WTC11 (cell line): ENCODE measurements around the gene PROX2.

ENCODE experiments used
- ELF4 ChIP-seq: sonication (generic); formaldehyde crosslinking; IDR thresholded peaks from 2 replicates; pipeline ENCODE4 v1.8.1; 2022; ENCODE audit warnings: low read depth, mild to moderate bottlenecking, moderate library complexity, missing genetic modification reagents
- JUN ChIP-seq: sonication (generic); formaldehyde crosslinking; IDR thresholded peaks from 2 replicates; pipeline ENCODE4 v1.8.0; 2023; ENCODE audit warnings: mild to moderate bottlenecking, missing genetic modification reagents

DNA sequence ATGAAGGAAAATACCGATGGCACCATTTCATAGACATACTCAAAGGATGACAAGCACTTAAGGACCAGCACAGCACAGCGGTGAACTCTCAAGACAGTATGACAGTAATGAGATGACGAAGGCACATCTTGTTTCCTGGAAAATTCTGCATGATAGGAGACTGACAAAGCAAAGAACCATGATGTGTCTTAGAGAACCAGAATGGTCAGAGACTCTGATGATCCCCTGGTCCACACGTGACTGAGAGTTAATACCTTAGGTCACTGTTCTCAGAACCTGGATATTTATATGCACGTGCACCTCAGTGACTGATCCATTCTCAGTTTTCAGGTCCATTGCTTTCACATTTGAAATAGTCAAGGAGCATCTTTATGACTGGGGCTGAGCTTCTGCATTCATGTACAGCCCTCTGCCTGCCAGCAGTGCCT lies 35.3 kb downstream of the PROX2 start:
- TF ChIP-seq ELF4 (CRISPR knock-in tag) (no peak), JUN (CRISPR knock-in tag) (no peak)
